Uterus (tissue), 4 donors: ENCODE results near the gene MAPT. TPM values are rescaled to one million over a fixed set of nuclear protein-coding genes. Genes with fewer than 3 reads are reported as not detected.

Experiments
- DNase-seq, 2 donors: peaks; one replicate each; pipeline ENCODE4 v3.0.0-alpha.2; 2019 to 2020
- H3K27ac ChIP-seq, 2 donors: fragments of 200-600 bp; sonication (generic); 1 replicate in 1 of 2; 2 replicates in 1 of 2; pipeline ENCODE4 v1.5.1; 2016 to 2018
- H3K27me3 ChIP-seq, 2 donors: fragments of 200-600 bp; sonication (generic); one replicate each; pipeline ENCODE4 v1.5.1; 2018 to 2019; ENCODE audit warnings: control low read depth in 1 of 2
- H3K36me3 ChIP-seq, 2 donors: fragments of 200-600 bp; sonication (generic); one replicate each; pipeline ENCODE4 v1.5.1; 2019; ENCODE audit warnings: control low read depth in 1 of 2
- H3K4me1 ChIP-seq, 2 donors: fragments of 200-600 bp; sonication (generic); one replicate each; pipeline ENCODE4 v1.5.1; 2018 to 2019; ENCODE audit warnings: control low read depth in 1 of 2
- H3K4me3 ChIP-seq, 2 donors: fragments of 200-600 bp; sonication (generic); 1 replicate in 1 of 2; 2 replicates in 1 of 2; pipeline ENCODE4 v1.5.1; 2018 to 2019; ENCODE audit warnings: mild to moderate bottlenecking in 1 of 2
- H3K9me3 ChIP-seq, 2 donors: fragments of 200-600 bp; sonication (generic); one replicate each; pipeline ENCODE4 v1.5.1; 2019; ENCODE audit warnings: control low read depth in 1 of 2
- POLR2A ChIP-seq, 2 donors: fragments of 450-650 bp; IDR thresholded peaks; one replicate each; pipeline ENCODE4 v1.6.1; 2016; ENCODE audit warnings: antibody characterized with exemption in 2 of 2, mild to moderate bottlenecking in 1 of 2, moderate library complexity in 1 of 2
- intact Hi-C: fragments of 100-400 bp; cut with DNase I; formaldehyde crosslinking; loops from one replicate; pipeline ENCODE4 v1.15.1; 2023; ENCODE audit warnings: low total_unique reads
- total RNA-seq, 4 donors: library from RNA; depleted of rRNA in 3 of 4; stranded (reverse); fragments of >200 nt in 3 of 4; gene quantifications; one replicate each; pipeline versions ENCODE4 v1.1.0 to v1.2.4, GENCODE V29; 2014 to 2023
- TF ChIP-seq, protein P1 (sequence below), 4 experiments: fragments of 200-600 bp in 2 of 4; fragments of 450-650 bp in 2 of 4; sonication (generic) in 2 of 4; IDR thresholded peaks; one replicate each; pipeline ENCODE4 v1.5.1; 2016 to 2019; ENCODE audit warnings: antibody characterized with exemption in 4 of 4, mild to moderate bottlenecking in 2 of 4, moderate library complexity in 1 of 4
- donor health status: DM: yes; HTN: yes; CAD: no.

The MAPT gene
- total RNA-seq, 4 donors from 2014 or later: 0.26 to 4.1 (median 1.5) TPM; not detected in 1

DNA sequence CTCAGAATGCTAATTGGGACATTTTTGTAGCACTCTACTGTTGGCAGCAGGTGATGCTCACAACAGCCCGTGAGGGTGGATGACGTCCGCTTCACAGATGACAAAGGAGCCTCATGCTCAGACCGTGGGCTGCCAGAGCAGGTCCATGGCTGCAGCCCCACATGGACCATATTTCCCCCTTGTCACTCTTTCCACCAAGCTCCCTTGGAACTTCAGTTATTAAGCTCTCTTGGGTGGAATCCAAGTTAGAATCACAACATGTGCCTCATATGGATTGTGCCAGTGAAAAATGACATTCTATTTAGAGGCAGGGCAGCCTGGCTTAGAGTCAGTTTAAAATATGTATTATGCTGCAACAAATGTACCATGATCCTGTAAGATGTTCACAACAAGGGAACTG lies 71.5 kb downstream of the MAPT start:
- H3K4me3 ChIP-seq: no peak overlapping the region
- TF ChIP-seq, protein P1, sequence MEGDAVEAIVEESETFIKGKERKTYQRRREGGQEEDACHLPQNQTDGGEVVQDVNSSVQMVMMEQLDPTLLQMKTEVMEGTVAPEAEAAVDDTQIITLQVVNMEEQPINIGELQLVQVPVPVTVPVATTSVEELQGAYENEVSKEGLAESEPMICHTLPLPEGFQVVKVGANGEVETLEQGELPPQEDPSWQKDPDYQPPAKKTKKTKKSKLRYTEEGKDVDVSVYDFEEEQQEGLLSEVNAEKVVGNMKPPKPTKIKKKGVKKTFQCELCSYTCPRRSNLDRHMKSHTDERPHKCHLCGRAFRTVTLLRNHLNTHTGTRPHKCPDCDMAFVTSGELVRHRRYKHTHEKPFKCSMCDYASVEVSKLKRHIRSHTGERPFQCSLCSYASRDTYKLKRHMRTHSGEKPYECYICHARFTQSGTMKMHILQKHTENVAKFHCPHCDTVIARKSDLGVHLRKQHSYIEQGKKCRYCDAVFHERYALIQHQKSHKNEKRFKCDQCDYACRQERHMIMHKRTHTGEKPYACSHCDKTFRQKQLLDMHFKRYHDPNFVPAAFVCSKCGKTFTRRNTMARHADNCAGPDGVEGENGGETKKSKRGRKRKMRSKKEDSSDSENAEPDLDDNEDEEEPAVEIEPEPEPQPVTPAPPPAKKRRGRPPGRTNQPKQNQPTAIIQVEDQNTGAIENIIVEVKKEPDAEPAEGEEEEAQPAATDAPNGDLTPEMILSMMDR (IDR thresholded peaks at IDR 0.05): no peak
- no peak for TF ChIP-seq POLR2A (IDR thresholded peaks at IDR 0.05)
- no peaks in the 10 kb centered on the region for H3K27me3 ChIP-seq
- H3K27ac ChIP-seq: no peak overlapping the region
- no peaks in the 10 kb centered on the region for H3K36me3 ChIP-seq
- H3K9me3 ChIP-seq: no peaks in the 10 kb centered on the region
- intact Hi-C loops: no loop called here
- H3K4me1 ChIP-seq: no peaks in the 10 kb centered on the region
- no peak for DNase-seq

DNA sequence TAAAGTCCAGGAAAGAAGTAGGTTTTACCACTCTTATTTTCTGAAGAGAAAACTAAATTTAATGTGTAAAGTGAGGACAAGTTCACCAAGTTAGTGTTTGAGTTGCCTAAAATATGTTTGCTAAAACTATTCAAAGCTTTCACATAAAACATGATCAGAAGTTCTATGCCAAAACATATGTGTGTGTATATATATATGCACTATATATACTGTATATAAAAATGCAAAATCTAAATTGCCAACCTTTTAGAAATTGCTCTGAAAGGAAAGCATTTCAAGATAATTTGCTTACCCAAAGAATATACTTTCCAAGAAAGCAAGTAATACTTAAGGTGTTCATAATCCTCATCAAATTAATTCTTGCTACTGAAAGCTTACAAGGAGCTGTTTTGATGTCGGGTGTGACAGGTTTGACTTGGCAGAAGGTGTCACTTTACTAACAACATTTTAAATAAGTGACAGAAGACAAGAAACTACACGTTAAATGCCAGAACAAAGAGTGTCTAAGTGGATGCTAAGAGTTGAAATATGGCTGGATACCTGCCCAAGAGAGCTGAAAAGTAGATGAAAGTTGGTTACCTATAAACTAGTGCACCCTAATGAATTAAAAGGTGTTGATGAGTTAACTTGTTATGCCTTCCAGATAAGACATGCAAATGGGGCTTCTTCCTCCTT lies 72.4 kb downstream of the MAPT start:
- no peaks in the 10 kb centered on the region for H3K9me3 ChIP-seq
- H3K27ac ChIP-seq: no peak overlapping the region
- H3K4me1 ChIP-seq: no peaks in the 10 kb centered on the region
- intact Hi-C loops: no loop called here
- H3K27me3 ChIP-seq: no peaks in the 10 kb centered on the region
- no peak for TF ChIP-seq POLR2A (IDR thresholded peaks at IDR 0.05)
- TF ChIP-seq, protein P1 (IDR thresholded peaks at IDR 0.05): no peak
- no peak overlapping the region for H3K4me3 ChIP-seq
- H3K36me3 ChIP-seq: no peaks in the 10 kb centered on the region
- no peak for DNase-seq

DNA sequence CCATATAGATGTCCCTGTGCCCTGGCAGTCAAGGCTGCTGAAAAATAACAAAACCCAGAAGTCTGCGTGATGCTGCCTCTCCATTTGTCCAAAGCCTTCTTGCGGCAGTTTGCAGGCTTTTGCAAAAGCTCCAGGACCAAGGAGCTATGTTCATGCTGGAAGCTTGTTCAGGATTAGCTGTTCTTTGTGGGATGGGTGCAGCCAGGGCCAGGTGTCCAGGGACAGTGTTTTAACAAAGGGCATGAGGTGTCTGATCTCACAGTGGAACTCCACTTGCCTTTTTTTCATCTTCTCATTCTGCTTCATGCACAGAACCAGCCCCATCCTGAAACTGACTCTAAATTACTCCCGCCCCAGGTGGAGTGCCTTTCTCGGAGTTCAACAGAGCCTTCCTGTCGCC lies 73.0 kb downstream of the MAPT start:
- no peak for DNase-seq
- H3K27me3 ChIP-seq: no peaks in the 10 kb centered on the region
- H3K27ac ChIP-seq: no peak overlapping the region
- no peak overlapping the region for H3K4me3 ChIP-seq
- H3K36me3 ChIP-seq: no peaks in the 10 kb centered on the region
- no peaks in the 10 kb centered on the region for H3K4me1 ChIP-seq
- no peaks in the 10 kb centered on the region for H3K9me3 ChIP-seq
- intact Hi-C loops: no loop called here
- TF ChIP-seq POLR2A (IDR thresholded peaks at IDR 0.05): no peak
- TF ChIP-seq, protein P1 (IDR thresholded peaks at IDR 0.05): no peak

DNA sequence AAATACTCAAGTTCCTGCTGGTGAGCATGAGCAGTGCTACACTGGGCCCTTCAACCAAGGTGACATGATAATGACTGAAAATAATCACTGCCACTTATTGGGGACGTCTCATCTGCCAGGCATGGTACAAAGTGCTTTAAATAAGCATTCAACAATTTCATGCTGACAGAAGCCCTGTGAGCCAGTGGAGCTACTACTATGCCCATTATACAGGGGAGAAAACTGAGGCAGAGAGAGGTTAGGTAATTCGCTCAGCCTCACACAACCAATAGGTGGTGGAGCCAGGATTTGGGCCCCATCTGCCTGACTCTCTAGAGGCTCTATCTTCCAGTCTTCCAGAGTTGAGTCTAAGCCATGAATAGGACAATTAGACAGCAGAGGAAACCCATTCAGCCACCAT lies 74.4 kb downstream of the MAPT start:
- Histone ChIP-seq H3K4me3 (no peak overlapping the region), H3K36me3 (no peaks in the 10 kb centered on the region), H3K27ac (no peak overlapping the region), H3K27me3 (no peaks in the 10 kb centered on the region), H3K4me1 (no peaks in the 10 kb centered on the region), H3K9me3 (no peaks in the 10 kb centered on the region)
- intact Hi-C loops: no loop called here
- TF ChIP-seq, protein P1 (IDR thresholded peaks at IDR 0.05): no peak
- TF ChIP-seq POLR2A (IDR thresholded peaks at IDR 0.05): no peak
- no peak for DNase-seq

DNA sequence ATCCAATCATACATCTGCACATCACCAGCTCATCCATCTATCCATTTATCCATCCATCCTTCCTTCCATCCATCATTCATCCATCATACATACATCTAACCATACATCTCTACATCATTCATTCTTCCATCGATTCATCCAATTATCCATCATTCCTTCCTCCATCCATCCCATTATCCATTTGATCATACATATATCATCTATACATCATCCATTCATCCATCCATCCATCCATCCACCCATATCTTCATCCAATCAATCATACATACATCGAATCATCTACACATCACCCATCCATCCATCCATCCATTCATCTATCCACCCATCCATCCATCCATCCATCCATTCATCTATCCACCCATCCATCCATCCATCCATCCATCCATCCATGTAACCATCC lies 75.4 kb downstream of the MAPT start:
- Histone ChIP-seq H3K27ac (no peak overlapping the region), H3K4me3 (no peak overlapping the region)
- intact Hi-C loops: no loop called here

More for the DNA sequence above, 75.4 kb downstream of the MAPT start:
- no peak for TF ChIP-seq POLR2A (IDR thresholded peaks at IDR 0.05)
- TF ChIP-seq, protein P1 (IDR thresholded peaks at IDR 0.05): no peak
- Histone ChIP-seq H3K36me3 (no peaks in the 10 kb centered on the region), H3K9me3 (no peaks in the 10 kb centered on the region), H3K4me1 (no peaks in the 10 kb centered on the region), H3K27me3 (no peaks in the 10 kb centered on the region)
- no peak for DNase-seq
